GM19240 (cell line): ENCODE results near the gene AUTS2.

ENCODE experiments used
- DNase-seq: peaks from one replicate; pipeline ENCODE4 v3.0.0; 2011; ENCODE audit warnings: low spot score; ENCODE audit not compliant: insufficient read length

Gene AUTS2

GRCh38 chr7:70113078-70113477 is 514.8 kb downstream of the AUTS2 start:
- no peak for DNase-seq

GRCh38 chr7:70113536-70113935 is 515.3 kb downstream of the AUTS2 start:
- no peak for DNase-seq

- DNase-seq = no peak
These were observed 516.5 kb downstream of the AUTS2 start for GRCh38 chr7:70114806-70115205.

DNA sequence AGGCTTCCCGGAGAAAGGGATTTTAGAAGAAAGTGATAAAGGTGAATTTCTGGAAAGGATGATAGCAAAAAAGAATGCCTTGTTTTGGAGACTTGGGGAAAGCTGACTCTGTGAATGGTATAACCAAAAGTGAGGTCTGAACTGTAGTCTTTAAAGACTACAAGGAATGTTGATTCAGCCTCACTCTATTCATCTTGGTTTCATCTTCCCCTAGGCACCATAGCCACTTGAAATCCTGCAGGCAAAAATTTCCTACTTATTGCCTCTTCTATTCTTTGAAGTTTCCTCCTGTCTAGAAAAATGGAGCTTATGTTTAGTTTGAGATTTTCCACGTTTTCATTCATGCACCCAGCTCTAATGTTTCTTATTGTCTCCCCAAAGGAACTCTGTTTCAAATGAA is 518.0 kb downstream of the AUTS2 start:
- DNase-seq = no peak

DNA sequence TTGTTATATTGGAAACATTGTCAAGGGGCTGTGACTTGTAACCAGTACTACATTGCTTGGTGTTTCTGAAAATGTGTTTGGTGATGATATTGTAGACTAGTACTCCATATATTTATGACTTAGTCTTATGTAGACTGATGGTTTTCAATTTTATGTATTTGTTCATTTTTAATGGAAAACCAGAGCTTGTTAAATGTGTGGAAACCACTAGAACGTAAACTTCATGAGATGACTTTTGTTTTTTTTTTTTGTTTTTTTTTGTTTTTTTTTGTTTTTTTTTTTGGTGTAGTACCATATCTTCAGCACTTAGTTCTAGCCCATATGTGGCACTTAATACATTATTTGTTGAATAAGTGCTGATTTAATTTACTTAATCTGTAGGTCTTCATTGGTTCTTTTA is 518.6 kb downstream of the AUTS2 start:
- DNase-seq = no peak

DNA sequence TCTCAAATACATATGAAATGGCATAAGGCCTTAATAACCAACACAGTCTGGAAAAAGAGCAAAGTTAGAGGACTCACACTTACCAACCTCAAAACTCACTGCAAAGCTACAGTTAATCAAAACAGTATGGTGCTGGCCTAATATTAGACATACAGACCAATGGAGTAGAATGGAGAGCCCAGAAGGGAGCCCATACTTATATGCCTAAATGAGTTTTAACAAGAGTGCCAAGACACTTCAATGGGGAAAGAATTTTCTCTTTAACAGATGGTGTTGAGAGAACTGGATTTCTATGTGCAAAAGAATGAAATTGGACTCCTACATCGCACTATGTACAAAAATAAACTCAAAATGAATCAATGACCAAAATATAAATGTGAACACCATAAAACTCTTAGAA is 522.6 kb downstream of the AUTS2 start:
- DNase-seq = no peak

DNA sequence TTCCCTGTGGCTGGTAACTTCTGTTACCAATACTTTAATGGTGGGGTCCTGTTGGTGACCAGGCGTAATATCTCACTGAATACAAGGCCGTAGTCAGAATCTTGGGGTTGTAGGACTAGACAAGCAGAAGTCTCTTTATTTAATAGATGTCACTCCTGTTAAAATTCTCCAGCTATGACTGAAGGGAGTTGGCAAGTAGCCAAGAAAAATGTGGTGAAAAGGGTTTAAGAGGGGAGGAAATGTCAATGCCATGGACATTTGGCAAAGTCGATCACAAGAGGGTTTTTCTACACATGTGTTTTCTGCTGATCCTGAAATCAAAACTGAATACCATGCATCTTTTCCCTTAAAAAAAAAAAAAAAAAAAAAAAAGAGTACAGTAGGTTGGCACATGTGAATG is 533.5 kb downstream of the AUTS2 start:
- no peak for DNase-seq

DNA sequence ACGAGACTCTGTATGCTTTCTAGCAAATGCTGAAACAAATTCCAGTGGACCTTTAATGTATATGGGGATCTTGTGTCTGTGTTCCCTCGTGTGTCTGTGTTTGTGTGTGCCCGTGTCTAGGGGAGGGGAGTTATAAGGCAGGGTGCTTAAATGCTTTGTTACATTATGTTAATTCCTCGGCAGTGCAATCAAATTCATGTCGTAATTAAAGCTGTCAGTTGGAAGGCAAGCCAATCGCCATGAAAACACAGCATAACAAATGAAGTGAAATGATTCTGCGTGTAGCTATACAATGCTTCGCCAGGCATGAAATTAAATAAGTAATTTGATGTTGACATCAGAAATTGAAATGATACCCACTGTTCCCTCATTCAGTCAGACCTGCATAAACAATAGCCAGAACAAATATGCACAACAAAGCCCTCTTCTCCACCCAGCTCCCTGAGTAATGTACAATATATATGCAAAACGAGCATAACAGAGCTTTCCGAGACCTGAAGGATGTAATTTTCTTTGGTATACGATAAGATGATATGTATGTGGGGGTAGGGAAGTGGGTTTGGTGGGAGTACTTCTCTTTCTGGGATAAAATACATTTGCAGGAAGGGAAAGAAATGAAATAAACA is 534.1 kb downstream of the AUTS2 start:
- no peak for DNase-seq

GRCh38 chr7:70132852-70133690 is 534.8 kb downstream of the AUTS2 start:
- no peak for DNase-seq

- no peak for DNase-seq
These were observed 535.9 kb downstream of the AUTS2 start for GRCh38 chr7:70134029-70134770.

DNA sequence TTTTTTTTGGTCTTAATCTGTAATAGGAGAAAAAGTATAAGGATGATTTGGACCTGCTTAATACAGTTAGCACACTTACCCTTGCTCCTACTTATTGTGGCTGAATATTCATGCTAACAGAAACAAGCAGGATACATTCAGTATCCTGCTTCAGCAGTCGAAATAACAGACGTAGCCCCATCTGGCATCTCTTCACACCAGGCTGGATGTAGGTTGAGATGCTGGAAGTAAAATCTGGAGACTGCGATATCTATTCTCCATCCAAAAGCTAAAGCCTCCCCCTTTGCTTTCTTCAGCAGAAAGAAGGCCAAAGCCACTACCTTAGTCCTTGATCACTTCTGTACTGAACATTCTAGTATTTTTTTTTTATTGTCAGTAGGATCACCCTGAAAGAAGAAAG is 537.4 kb downstream of the AUTS2 start:
- no peak for DNase-seq

- DNase-seq = no peak
These were observed 538.9 kb downstream of the AUTS2 start for GRCh38 chr7:70137126-70137525.

DNA sequence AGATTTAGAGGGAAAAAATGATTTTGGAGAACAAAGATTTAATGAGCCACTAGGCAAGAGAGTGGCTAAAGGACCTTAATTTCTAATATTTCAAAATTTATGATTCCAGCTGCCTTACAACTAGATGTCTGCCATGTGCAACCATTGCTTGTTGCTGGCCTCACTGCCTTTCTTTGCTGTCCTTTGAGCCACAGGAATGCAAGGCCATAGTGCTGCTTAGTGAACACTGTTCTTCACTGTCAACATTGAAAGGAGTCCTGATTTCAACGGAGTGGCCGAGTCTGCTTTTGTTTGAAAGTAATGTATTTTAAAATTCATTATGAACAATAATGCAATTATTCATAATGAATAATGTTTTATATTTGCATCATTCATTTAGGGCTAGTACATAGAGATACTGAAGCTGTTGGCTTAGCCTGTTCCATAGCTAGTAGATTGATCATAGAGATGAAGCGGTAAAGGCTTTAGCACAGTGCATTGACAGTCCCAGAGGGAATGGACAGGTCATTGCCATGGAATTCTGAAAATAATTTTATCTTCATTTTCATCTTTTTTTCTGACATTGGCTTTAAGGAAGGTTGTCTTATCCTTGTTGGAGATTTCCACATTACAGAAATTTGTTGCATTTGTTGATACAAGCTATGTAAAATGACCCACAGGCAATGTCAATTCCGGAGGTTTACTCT is 544.1 kb downstream of the AUTS2 start:
- DNase-seq = no peak

- no peak for DNase-seq
These were observed 545.1 kb downstream of the AUTS2 start for GRCh38 chr7:70143075-70144044.

GRCh38 chr7:70148997-70149396 is 550.7 kb downstream of the AUTS2 start:
- DNase-seq = no peak

DNA sequence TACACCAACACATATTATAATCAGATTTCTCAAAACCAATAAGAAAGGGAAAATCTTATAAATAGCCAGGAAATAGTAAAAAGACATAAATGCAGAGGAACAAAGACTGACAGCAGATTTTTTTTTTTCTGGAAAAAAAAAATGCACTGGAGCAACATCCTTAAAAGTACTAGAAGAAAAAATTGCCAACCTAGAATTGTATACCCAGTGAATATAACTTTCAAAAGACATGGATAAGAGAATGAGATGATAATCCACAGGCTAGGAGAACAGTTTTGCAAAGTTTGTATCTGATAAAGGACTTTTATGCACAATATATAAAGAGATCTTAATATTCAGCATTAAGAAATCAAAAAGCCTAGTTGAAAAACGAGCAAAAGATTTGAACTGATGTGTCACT is 554.0 kb downstream of the AUTS2 start:
- no peak for DNase-seq

GRCh38 chr7:70153933-70154332 is 555.7 kb downstream of the AUTS2 start:
- DNase-seq = no peak

GRCh38 chr7:70154521-70155180 is 556.4 kb downstream of the AUTS2 start:
- DNase-seq = no peak

DNA sequence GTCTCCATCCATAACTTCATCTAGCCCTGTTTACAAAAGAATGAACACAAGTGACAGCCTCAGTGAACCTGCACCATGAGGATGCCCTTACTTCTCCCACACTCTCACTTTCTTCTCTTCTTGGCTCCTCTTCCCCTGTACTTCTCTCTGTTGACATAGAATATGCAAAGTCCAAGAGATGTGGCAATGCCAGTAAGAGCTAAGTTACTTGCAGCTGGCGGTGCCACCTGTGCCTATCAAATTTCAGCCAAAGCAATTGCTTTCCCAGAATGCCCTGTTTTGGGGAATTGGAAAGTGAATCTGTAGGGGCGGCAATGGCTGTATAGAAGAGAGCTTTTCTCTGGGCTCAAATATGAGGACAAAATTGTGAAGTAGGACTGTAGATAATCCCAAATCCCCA is 557.8 kb downstream of the AUTS2 start:
- DNase-seq = no peak

DNA sequence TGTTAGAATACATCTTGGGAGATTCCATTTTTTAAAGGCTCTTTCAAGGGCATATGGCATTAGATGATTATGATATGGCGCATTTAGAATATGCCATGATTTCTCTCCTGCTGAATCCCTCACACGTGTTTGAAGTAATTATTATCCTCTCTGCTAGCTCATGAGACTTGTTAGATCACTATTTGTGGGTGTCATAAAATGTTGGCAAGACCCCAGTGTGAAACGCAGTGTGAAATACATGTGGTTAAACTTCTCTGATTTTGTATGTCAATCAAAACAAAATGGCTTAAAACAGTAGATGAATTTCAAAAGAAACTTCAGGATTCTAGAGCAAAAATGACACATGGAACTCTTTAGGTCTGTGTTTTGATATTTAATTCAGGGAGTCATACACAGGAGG is 560.8 kb downstream of the AUTS2 start:
- no peak for DNase-seq
